NCI-H146 treated with DMSO at 0.1 percent for 48 hours (cell line): Measurements from ENCODE around the gene SHC1.

Experiments
- DNase-seq: peaks from one replicate; lab custom pipeline; 2025; ENCODE audit not compliant: unreplicated experiment; lab: John Stamatoyannopoulos, UW

SHC1 gene

DNA sequence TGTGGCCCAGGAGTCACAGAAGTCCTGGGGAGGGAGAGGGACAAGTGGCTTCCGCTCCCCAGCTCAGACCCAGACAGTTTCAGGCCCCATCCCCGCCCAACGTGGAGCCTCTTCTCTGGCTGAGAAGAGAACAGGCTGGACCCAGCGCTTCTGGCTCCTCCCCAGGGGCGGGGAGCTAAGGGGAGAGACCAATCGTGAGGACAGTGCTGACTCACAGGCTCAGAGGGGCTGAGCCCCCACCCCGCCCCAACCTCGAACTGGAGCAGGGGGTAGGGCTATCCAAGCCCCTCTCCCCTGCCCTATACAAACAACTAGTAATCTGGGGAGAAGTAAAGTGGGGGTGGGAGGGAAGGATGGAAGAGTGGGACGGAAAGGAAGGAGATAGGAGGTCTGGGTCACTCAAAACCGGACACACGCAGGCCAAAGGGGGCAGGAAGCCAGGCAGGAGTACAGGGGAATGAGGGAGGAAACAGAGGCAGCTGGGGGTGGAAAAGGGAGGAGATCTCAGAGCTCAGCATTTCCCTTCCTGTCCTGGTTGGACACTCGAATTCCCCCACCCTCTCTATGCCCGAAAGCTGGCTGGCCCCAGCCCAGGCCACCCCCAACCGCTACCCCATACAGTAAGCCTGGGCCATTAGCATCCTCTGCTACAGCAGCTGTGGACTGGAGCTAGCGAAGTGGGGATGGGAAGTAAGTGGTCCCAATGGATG is at the start of gene SHC1:
SHC1 (minus strand) TSS at position 117 of the 710 bp plus-strand sequence. CDS start 221 bp downstream, outside the sequence.
- DNase-seq: no peak

GRCh38 chr1:155019377-155020245 is 49.1 kb upstream of the SHC1 start:
- DNase-seq: no peak

DNA sequence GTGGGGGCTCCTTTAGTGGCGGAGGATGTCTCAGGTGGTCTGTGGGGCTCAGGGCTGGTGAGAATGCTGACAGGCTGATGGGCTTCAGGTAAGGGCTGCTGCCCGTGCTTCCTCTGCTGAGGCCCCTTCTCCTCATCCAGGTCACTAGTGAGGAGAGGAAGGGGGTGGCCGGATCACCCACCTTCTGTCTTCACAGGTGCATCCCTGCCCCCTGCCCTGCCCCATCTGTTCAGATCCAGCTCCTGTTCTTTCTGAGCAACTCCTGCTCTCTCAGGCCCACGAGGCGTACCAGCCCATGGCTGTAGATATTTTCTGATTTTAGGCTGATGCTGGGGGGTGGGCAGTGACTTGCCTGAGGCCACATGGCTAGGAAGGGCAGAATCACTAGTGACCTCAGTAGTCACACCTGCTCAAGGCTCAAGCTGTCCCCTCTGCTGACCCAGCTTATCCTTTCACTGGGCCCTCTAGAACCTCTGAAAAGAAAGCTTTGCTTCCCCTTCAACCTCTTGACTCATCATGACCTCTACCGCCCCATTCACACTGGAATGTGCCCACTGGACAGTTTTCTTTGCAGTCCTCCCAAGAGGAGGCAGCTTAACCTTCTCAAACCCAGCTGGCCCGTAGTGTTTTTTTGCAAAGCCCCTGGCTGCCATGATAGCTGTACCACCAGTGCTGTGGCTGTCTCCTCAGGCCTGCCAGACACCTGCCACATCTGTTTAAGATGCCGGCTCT is 48.2 kb upstream of the SHC1 start:
- DNase-seq: no peak

DNA sequence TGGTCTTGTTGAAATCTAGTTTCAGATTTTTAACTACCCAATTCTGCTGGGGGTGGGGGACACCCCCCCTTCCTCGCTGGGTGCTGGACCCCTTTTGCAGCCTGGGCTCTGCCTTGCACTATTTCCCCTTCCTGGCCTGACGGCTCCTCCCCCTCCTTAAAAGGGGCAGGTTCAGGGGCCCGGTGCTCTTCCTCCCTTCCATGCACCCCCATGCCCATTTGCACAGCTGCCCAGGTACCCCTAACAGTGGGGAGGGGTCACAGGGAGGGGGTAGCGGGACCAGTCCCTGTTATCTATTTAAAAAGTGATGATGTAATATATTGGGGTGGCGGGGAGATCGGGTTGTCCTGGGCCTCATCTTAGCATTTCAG is 47.4 kb upstream of the SHC1 start:
- DNase-seq: no peak

DNA sequence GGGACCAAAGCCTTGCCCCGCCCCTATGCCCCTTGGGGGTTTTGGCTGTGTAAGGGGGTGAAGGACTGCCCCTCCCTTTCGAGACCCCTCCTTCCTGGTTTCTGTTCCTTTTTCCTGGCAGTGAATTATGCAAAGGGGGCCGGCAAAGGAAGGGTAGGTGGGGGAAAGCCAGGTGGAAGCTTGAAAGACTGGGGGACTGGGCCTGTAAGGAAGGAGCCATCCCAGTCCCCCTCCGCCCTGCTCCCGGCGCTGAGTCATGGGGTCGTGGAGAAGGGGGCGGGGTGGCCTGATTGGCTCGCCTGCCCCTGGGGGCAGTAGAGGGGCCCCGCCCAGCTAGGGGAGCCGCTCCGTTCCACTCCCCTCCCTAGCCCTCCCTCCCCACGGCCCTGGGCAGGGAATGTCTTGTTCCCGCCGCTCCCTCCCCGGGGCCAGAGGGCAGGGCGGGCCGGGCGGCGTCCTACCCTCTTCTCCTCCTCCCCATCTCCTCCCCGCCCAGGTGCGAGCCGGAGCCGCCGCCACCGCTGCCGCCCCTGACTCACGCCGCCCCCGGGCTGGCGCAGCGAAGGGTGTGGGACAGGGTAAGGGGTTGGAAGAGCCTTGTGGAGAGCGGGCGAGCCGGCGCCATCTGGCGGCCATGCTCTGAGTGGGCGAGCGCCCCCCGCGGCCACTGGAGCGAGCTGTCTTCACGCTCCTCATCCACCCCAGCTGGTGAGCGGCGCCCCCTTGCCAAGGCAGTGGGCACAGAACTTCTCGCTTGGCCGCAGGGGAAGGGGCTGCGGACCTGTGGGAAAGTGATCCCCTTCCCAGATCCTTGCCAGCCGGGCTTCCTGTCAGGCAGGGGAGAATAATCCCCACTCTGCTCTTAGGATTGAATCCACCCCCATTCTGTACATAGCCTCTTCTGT is 46.7 kb upstream of the SHC1 start:
- DNase-seq: peak; percentile 72

- no peak for DNase-seq
Observed at GRCh38 chr1:155016231-155016831, 45.8 kb upstream of the SHC1 start.

GRCh38 chr1:155015527-155016230 is 45.1 kb upstream of the SHC1 start:
- DNase-seq: no peak

GRCh38 chr1:155014709-155015508 is 44.4 kb upstream of the SHC1 start:
- DNase-seq: no peak

- no peak for DNase-seq
Observed at GRCh38 chr1:155013632-155014031, 43.1 kb upstream of the SHC1 start.

DNA sequence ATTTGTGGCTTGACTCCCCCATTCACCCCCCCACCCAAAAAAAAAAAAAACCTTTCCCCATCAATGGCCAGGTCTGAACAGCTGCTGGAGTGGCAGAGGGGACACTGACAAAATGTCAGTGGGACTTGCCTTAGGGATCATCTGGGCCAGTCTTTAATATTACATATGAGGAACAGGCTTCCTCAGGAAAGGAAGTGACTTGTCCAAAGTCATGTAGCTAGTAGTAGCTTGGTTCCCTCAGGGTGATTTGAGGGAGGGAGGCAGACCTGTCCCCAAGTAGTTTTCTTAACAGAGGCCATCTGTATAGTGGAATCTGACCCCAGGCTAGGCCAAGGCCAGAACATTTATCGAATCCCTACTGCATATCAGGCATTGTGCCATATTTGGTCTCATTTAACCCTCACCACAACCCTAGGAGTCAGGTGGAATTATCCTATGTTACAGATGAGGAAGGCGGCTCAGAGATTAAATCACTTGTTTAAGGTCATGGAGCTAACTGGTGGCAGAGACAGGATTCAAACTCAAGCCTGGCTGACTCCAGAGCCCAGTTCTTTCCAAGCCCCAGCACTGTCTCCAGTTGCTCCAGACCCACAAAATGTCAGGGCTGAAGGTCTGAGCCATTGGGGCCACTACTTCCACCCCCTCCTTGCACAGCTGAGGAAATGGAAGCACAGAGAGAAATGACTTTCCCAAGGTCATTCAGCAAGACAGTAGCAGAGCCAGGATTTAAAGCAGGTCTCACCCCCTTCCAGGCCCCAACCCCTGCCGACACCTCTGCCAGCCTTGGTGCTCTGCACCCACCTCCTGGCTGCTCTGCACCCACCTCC is 42.4 kb upstream of the SHC1 start:
- no peak for DNase-seq

- no peak for DNase-seq
Observed at GRCh38 chr1:155012026-155012546, 41.5 kb upstream of the SHC1 start.

DNA sequence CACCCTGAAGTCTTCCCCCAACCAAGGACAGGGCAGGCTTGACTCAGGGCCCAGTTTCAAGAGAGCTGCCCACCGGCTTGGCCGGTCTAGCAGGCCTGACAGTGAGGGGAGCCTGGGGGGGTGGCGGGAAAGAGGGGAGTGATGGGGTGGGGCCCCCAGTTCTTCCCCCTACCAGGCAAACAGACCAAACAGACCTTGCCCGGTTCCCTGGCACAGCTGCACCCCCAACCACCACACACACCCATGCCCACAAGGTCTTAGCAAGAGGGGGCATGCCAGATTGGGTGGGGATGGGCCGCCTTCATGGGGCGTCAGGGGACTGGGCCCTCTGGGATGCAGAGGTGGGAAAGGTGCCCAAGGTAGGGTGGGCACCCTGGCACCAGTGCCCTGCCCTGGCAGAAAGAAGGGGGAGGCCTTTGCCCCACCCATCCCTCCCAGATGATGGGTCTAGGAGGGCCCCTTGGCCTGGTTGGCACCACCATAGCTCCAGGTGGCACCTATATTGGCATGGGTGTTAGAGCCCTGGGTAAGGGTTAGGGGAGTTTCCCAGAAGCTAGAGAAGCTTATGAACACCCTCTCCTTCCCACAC is 41.0 kb upstream of the SHC1 start:
- DNase-seq: no peak

DNA sequence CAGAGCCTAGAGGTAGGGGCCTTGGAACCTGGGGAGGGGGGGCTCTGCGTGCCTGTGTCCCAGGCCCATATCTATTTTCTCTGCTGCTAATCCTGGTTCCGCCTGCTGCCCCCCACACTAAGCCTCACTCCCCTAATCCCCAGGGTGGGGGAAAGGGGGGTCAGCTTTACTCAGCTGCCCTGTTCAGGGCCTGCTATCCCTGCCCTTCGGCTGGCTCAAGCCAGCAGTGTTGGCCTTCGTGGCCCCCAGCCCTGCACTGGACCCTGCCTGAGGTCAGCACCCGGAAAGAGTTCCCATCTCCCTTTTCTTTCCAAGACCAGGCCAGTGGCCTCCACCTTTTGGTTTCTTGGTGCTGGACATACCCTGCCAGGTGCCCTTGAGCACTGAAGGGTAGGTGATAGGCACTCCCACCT is 40.5 kb upstream of the SHC1 start:
- no peak for DNase-seq

DNA sequence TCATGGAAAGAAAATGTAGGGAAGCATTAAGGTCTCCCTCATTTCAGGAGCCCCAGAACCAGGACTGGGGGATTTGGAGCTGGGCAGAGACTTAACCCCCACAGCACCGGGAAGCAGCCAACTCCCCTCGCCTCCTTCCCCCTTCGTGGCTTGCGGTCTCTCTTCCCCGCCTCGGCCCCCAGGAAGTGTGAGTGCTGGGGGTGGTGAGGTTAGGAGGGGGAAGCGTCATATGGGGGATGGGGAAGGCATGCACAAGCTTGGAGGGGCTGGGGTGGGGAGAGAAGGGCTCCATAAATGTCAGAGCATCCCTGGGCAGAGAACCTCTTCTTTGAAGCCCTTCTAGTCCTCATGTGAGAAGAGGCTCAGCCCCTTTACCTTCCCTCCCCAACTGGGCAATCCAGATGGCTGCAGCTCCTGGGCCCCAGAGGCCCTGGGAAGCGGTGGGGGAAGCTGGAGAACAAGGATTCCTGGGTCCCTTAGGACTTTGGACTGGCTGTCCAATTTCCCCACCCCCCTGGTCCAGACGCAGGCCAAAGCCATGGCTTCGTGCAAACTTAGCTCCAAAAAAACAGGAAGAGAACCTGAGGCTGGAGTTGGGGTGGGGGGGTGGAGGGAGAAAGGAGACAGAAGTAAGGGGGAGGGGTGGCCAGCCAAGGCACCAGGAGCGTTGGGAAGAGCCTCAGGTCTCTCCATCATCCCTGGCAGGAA is 39.8 kb upstream of the SHC1 start:
- no peak for DNase-seq

DNA sequence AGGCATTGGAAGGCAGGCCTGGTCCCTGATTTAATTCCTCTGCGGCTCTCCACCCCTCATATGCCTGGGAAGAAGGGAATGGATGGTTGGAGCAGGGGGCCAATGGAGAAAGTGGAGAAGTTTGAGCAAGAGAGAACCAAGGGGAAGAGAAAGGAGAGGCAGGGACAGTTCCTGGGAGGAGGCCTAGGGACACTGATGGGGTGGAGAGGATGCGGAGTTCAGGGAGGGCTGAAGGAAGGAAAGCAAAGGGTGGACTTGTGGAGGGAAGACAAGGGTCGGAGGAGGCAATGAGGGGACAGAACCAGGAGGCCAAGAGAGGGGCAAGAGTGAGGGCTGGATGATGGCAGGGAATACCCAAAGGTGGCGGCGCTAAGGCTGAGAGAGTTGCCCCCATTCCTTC is 39.2 kb upstream of the SHC1 start:
- no peak for DNase-seq

- DNase-seq: no peak
Observed at GRCh38 chr1:155009221-155009711, 38.7 kb upstream of the SHC1 start.
